NB4 (cell line): ENCODE results near the gene BCAS3.

ENCODE experiments used
- CTCF ChIP-seq: IDR thresholded peaks from one replicate; pipeline ENCODE4 v1.5.1; 2012; ENCODE audit warnings: low read depth, low read length
- MAX ChIP-seq: IDR thresholded peaks from 2 replicates; pipeline ENCODE4 v1.6.1; 2011; ENCODE audit warnings: low read depth, low read length

- TF ChIP-seq MAX (no peak), CTCF (no peak)
Observed at GRCh38 chr17:60941028-60941427, 263.4 kb downstream of the BCAS3 start.
